ENCODE measurements around the gene SERINC3. TPM values are rescaled to one million over a fixed set of nuclear protein-coding genes. Genes with fewer than 3 reads are reported as not detected.

The SERINC3 gene
- total RNA-seq, 1 donor from 2014 or later = 36.6 TPM

GRCh38 chr20:44560229-44560628 lies 38.4 kb upstream of the SERINC3 start:
- no peak for TF ChIP-seq CTCF (conservative IDR thresholded peaks at IDR 0.05; ENCODE audit: low read depth, low read length)
- DNase-seq (ENCODE audit: low read depth) = no peak
- H3K4me3 ChIP-seq (ENCODE audit: low read depth, low read length) = no peak overlapping the region

DNA sequence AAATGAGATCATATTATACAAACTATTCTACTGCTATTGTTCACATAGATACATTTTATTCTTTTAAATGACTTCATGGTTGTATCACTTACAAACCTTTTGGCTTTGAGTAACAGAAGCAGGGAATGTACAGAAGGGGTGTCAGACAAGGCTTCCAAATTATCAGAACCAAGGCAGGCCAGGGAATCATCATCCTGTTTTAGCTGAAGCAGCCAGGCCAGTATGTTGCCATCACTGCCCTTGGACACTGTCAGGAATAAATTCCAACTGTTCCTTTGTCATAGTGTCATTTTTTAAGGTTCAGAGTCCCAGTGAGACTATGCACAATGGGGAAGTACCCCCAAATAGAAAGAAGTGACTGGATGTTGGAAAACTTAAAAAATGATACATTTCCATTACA lies 37.4 kb upstream of the SERINC3 start:
- DNase-seq (ENCODE audit: low read depth) = no peak
- no peak for TF ChIP-seq CTCF (conservative IDR thresholded peaks at IDR 0.05; ENCODE audit: low read depth, low read length)
- no peak overlapping the region for H3K4me3 ChIP-seq (ENCODE audit: low read depth, low read length)

- DNase-seq (ENCODE audit: low read depth) = peak; percentile 69
- TF ChIP-seq CTCF (conservative IDR thresholded peaks at IDR 0.05; ENCODE audit: low read depth, low read length) = no peak
- no peak overlapping the region for H3K4me3 ChIP-seq (ENCODE audit: low read depth, low read length)
Observed at GRCh38 chr20:44552950-44553908, 31.4 kb upstream of the SERINC3 start.

- TF ChIP-seq CTCF (conservative IDR thresholded peaks at IDR 0.05; ENCODE audit: low read depth, low read length) = no peak
- DNase-seq (ENCODE audit: low read depth) = no peak
- H3K4me3 ChIP-seq (ENCODE audit: low read depth, low read length) = no peak overlapping the region
Observed at GRCh38 chr20:44552568-44552949, 30.7 kb upstream of the SERINC3 start.

DNA sequence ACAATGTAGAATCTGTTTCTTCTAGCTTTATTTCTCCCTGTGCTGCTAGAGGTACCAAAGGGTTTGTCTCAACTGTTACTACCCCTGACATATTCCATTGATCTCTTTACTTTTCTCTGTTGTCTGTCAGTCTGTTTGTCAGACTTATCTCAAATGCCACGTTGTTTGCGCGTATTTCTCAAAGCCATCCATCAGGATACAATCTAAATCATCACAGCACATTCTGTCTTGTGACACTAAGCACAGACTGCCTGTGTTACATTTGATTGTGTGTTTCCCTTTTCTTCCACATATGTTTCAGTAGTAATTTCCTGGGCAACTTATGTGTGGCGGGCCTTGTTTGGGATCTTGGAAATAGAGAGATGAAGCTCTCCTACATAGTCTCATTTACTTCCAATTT lies 30.2 kb upstream of the SERINC3 start:
- no peak for DNase-seq (ENCODE audit: low read depth)
- TF ChIP-seq CTCF (conservative IDR thresholded peaks at IDR 0.05; ENCODE audit: low read depth, low read length) = no peak
- no peak overlapping the region for H3K4me3 ChIP-seq (ENCODE audit: low read depth, low read length)

DNA sequence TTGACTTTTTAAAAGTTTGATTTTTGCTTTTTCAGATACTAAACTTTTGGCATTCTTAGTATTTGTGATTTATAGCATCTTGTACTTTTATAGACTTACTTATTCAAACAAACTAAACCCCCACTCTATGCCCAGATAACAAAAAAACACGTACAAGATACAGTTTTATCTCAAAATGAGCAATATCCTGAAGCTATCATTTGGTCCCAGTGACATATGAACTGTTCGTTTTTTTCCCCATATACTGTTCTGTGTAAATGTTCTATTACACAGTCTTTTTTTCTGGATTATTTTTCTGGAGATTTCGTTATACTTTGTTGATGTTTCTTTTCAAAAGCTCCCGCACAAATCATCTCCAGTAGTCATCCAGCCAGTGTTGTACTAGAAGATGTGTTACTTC lies 27.3 kb upstream of the SERINC3 start:
- no peak for TF ChIP-seq CTCF (conservative IDR thresholded peaks at IDR 0.05; ENCODE audit: low read depth, low read length)

GRCh38 chr20:44547419-44547818 lies 25.5 kb upstream of the SERINC3 start:
- DNase-seq (ENCODE audit: low read depth) = no peak
- no peak overlapping the region for H3K4me3 ChIP-seq (ENCODE audit: low read depth, low read length)
- no peak for TF ChIP-seq CTCF (conservative IDR thresholded peaks at IDR 0.05; ENCODE audit: low read depth, low read length)

More for the DNA sequence above, 27.3 kb upstream of the SERINC3 start:
- no peak for DNase-seq (ENCODE audit: low read depth)
- no peak overlapping the region for H3K4me3 ChIP-seq (ENCODE audit: low read depth, low read length)
